A673 (cell line): ENCODE results near the gene HAPLN1. TPM values are rescaled to one million over a fixed set of nuclear protein-coding genes. Genes with fewer than 3 reads are reported as not detected.

ENCODE experiments used
- BruUV-seq: library from RNA; stranded (reverse); fragments of 400-500 nt; replicated peaks from 2 replicates; lab custom pipeline; 2021; lab: Mats Ljungman, UMichigan
- CTCF ChIA-PET: fragments of 300-600 bp; sonication (Branson Sonifier 250); formaldehyde crosslinking; loops from one replicate; lab custom pipeline; 2022; ENCODE audit warnings: antibody characterized with exemption; lab: Charles Lee
- POLR2A ChIA-PET: fragments of 300-600 bp; sonication (Branson Sonifier 250); formaldehyde crosslinking; loops from one replicate; lab custom pipeline; 2022; ENCODE audit warnings: antibody characterized with exemption; ENCODE audit not compliant: low non-redundant PET; lab: Charles Lee
- DNase-seq: peaks from one replicate; pipeline ENCODE4 v3.0.0-alpha.2; 2015; ENCODE audit warnings: low spot score
- H3K27ac ChIP-seq: fragments of 200-600 bp; sonication (generic); 2 replicates; pipeline ENCODE4 v1.5.1; 2016; ENCODE audit warnings: mixed run types, low read depth, mild to moderate bottlenecking, mixed read lengths, antibody characterized with exemption, low read length; ENCODE audit not compliant: poor library complexity, severe bottlenecking
- H3K27me3 ChIP-seq: fragments of 200-600 bp; sonication (generic); replicated peaks from 2 replicates; pipeline ENCODE4 v1.6.1; 2017; ENCODE audit warnings: mixed run types, low read depth, mild to moderate bottlenecking, mixed read lengths, antibody characterized with exemption, low read length; ENCODE audit not compliant: insufficient read depth, poor library complexity
- H3K36me3 ChIP-seq: fragments of 200-600 bp; sonication (generic); 2 replicates; pipeline ENCODE4 v1.6.1; 2016; ENCODE audit warnings: mixed run types, mild to moderate bottlenecking, mixed read lengths, antibody characterized with exemption, low read length; ENCODE audit not compliant: insufficient read depth, poor library complexity, severe bottlenecking
- H3K4me1 ChIP-seq: fragments of 200-600 bp; sonication (generic); 2 replicates; pipeline ENCODE4 v1.6.1; 2017; ENCODE audit warnings: mixed run types, mild to moderate bottlenecking, mixed read lengths, antibody characterized with exemption, low read length; ENCODE audit not compliant: insufficient read depth, poor library complexity, severe bottlenecking
- H3K4me3 ChIP-seq: fragments of 200-600 bp; sonication (generic); 2 replicates; pipeline ENCODE4 v1.5.1; 2016; ENCODE audit warnings: low read depth, mixed run types, mild to moderate bottlenecking, mixed read lengths, low read length; ENCODE audit not compliant: poor library complexity, severe bottlenecking
- H3K9me3 ChIP-seq: fragments of 200-600 bp; sonication (generic); 2 replicates; pipeline ENCODE4 v1.6.1; 2016; ENCODE audit warnings: mixed run types, low read depth, mild to moderate bottlenecking, mixed read lengths, antibody characterized with exemption, low read length; ENCODE audit not compliant: poor library complexity, severe bottlenecking
- EZH2 ChIP-seq: fragments of 200-600 bp; sonication (generic); IDR thresholded peaks from 2 replicates; pipeline ENCODE4 v1.6.1; 2017; ENCODE audit warnings: borderline replicate concordance, low read depth, mild to moderate bottlenecking, mixed read lengths, antibody characterized with exemption, low read length; ENCODE audit not compliant: poor library complexity, severe bottlenecking
- intact Hi-C: fragments of 100-400 bp; cut with micrococcal nuclease; formaldehyde crosslinking; loops from one replicate; pipeline ENCODE4 v1.10.0; 2022; ENCODE audit not compliant: unreplicated experiment
- total RNA-seq: library from RNA; stranded (reverse); gene quantifications from 2 replicates; pipeline ENCODE4 v1.2.3, GENCODE V29; 2021
- TF ChIP-seq, protein P1 (sequence below): fragments of 300-800, 200-600 bp; sonication (generic); conservative IDR thresholded peaks from 2 replicates; pipeline ENCODE4 v1.5.1; 2017; ENCODE audit warnings: low read depth, mild to moderate bottlenecking, antibody characterized with exemption, low read length, moderate library complexity, mixed read lengths

Gene HAPLN1
- total RNA-seq, 1 experiment from 2014 or later = 0.32 TPM

DNA sequence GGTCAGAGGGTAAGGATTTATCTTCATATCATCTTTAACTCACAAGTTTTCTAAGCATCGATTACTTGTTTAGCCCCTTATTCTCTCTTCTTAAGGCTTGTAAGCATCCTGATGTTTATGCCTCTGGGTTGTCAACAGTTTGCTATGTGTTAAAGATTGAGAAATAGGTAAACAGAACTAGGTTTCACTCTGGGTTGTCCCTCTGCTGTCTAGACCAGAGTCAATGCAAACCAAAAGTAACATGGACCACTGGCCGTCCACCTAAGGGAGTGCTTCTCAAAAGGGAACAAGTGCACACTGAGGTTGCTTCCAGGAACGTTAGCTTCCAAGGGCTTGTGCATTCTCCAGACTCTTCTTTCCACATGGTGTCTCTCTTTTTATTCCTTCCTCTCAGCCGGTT lies 39.9 kb upstream of the HAPLN1 start:
- ChIA-PET POLR2A (no interaction called here), CTCF (no interaction called here)
- DNase-seq = no peak
- Histone ChIP-seq H3K27ac (no peak overlapping the region), H3K4me1 (no peaks in the 10 kb centered on the region), H3K36me3 (no peaks in the 10 kb centered on the region), H3K27me3 (no peaks in the 10 kb centered on the region), H3K4me3 (no peak overlapping the region), H3K9me3 (no peaks in the 10 kb centered on the region)
- intact Hi-C loops = no loop called here
- no TSS peak for BruUV-seq
- no peak for TF ChIP-seq EZH2
- TF ChIP-seq, protein P1, sequence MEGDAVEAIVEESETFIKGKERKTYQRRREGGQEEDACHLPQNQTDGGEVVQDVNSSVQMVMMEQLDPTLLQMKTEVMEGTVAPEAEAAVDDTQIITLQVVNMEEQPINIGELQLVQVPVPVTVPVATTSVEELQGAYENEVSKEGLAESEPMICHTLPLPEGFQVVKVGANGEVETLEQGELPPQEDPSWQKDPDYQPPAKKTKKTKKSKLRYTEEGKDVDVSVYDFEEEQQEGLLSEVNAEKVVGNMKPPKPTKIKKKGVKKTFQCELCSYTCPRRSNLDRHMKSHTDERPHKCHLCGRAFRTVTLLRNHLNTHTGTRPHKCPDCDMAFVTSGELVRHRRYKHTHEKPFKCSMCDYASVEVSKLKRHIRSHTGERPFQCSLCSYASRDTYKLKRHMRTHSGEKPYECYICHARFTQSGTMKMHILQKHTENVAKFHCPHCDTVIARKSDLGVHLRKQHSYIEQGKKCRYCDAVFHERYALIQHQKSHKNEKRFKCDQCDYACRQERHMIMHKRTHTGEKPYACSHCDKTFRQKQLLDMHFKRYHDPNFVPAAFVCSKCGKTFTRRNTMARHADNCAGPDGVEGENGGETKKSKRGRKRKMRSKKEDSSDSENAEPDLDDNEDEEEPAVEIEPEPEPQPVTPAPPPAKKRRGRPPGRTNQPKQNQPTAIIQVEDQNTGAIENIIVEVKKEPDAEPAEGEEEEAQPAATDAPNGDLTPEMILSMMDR = no peak

DNA sequence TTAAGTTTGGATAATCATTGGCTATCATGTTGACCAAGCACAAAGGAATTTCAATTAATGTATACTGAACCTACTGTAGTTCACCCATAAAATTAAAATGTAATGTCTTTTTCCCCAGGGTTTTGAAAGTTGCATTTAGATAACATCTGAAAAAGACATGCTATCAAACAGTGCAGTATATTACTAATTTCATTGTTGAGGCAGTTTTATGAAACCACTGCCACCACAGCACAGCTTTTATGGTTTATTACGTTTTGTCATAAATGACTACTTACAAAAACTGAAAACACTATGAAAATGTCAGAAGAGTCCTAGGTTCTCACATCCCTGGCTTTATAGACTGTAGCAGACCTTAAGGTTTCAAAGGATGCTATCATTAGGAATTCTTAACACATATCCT lies 32.0 kb upstream of the HAPLN1 start:
- ChIA-PET CTCF (no interaction called here), POLR2A (no interaction called here)
- Histone ChIP-seq H3K27ac (no peak overlapping the region), H3K9me3 (peaks cover 4% of the 10 kb centered on the region), H3K36me3 (no peaks in the 10 kb centered on the region), H3K4me1 (no peaks in the 10 kb centered on the region), H3K27me3 (no peaks in the 10 kb centered on the region), H3K4me3 (no peak overlapping the region)
- intact Hi-C loops = no loop called here
- DNase-seq = no peak
- BruUV-seq = no TSS peak
- TF ChIP-seq EZH2 = no peak
- TF ChIP-seq, protein P1 = no peak

DNA sequence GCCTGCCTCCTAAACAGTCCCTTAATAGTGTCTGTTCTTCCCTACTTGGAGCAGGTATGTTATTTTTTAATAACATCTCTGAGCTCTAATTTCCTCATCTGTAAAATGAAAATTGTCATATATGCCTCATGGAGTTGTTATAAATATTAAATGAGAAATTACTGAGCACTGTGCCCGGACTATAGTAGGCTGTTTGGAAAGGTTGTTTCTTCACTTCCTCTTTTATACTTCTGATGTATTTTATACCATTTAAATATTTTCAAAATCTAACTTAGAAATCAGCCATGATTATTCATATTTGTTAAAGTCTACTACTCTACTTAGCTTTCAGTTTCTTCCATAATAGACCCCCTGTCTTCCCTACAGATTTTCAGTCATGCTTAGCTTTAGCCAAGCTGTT lies 30.5 kb upstream of the HAPLN1 start:
- BruUV-seq = no TSS peak
- Histone ChIP-seq H3K36me3 (no peaks in the 10 kb centered on the region), H3K4me1 (no peaks in the 10 kb centered on the region), H3K27me3 (no peaks in the 10 kb centered on the region), H3K27ac (no peak overlapping the region), H3K4me3 (no peak overlapping the region), H3K9me3 (peaks cover 4% of the 10 kb centered on the region)
- ChIA-PET CTCF (no interaction called here), POLR2A (no interaction called here)
- TF ChIP-seq, protein P1 = no peak
- TF ChIP-seq EZH2 = no peak
- DNase-seq = no peak
- intact Hi-C loops = no loop called here
